GM20000 (cell line): Measurements from ENCODE around the gene KCNH4.

Source experiments
- DNase-seq: peaks from one replicate; pipeline ENCODE4 v3.0.0; 2012; ENCODE audit warnings: low spot score
- TF ChIP-seq, protein P1 (sequence below): IDR thresholded peaks from 2 replicates; pipeline ENCODE4 v1.5.1; 2012; ENCODE audit warnings: mild to moderate bottlenecking, control low read depth; ENCODE audit errors: extremely low read depth, missing control alignments

The KCNH4 gene

DNA sequence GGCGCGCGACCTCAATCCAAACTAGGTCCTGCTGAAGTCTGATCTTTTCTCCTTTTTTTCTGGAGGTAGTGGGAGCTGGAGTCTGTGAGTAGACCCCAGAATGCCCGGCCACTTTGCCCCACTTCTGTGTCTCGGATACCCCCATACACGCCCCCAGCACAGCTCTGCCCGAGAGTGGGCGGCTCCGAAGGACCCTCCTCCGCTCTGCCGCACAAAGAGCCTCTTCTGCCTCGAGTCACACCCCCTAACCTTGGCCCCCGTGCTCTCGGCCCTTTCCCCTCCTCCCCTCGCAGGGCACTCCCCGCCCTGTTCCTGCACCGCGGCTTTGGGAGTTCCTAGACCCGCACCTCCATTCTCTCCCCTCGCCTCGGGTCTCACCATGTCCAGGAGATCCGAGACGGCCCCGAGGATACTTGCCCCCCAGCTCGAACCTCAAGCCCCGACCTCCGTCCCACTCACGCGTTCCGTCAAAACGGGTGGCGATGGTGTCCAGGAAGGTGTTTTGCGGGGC, 476 bp downstream of the KCNH4 start:
- TF ChIP-seq, protein P1, sequence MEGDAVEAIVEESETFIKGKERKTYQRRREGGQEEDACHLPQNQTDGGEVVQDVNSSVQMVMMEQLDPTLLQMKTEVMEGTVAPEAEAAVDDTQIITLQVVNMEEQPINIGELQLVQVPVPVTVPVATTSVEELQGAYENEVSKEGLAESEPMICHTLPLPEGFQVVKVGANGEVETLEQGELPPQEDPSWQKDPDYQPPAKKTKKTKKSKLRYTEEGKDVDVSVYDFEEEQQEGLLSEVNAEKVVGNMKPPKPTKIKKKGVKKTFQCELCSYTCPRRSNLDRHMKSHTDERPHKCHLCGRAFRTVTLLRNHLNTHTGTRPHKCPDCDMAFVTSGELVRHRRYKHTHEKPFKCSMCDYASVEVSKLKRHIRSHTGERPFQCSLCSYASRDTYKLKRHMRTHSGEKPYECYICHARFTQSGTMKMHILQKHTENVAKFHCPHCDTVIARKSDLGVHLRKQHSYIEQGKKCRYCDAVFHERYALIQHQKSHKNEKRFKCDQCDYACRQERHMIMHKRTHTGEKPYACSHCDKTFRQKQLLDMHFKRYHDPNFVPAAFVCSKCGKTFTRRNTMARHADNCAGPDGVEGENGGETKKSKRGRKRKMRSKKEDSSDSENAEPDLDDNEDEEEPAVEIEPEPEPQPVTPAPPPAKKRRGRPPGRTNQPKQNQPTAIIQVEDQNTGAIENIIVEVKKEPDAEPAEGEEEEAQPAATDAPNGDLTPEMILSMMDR: no peak
- no peak for DNase-seq

DNA sequence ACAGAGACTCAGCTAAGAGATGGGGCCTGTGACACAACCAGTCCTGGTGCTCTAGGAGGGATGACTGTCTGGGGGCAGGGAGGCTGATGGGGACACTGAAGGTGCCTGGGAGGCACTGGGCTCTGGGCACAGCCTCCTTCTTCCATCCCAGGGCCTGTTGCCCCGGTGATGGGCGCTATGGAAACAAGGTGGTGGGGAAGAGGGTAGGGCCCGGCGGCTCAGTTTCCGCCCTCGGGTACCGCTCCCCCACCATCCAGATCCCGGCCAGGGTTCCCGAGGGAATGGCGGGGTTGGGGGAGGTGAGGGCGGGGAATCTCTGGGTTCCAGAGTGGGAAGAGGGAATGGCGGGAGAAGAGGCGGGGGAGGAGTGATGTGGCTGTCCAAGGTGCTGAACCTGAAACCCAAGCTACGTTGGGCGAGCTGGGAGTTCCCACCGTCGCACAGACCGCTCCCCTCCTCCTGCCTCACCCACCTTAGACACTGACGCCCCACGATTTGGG, 981 bp downstream of the KCNH4 start:
- TF ChIP-seq, protein P1: no peak
- DNase-seq: peak; percentile 60

DNA sequence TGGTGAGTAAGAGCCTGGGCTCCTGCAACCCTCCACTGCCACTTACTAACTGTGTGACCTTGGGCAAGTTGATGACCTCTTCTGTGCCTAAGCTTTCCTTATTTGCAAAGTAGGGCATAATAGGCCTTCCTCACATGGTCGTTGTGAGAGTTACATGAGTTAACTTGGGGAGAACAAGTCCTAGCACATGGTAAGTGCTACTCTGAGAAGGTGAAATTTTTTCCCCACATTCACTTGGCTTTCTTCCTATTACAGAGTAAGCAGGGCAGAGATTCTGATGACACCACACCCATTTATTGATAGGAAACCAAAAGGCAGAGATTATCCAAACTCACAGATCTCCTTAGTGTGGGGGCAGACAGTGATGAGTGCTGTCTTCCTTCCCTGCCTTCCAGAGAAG, 1.6 kb downstream of the KCNH4 start:
- no peak for DNase-seq
- TF ChIP-seq, protein P1: no peak

DNA sequence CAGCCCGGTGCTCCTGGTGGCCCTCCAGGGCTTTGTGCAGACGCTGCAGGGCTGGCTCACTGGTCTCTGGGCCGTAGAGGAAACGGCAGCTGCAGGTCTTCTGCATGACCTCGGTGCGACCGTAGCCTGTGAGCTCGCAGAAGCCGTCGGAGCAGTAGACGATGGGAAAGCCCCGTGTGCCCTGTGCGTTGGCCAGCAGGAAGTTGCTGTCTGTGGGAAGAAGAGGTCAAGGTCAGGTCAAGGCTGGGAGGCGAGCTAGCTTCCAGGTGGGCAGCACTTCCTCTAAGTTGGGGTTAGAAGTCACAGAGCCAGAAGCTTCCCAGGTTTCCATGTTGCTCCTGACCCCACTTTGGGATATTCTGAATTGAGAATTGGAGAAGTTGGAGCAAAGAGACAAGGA, 2.1 kb downstream of the KCNH4 start:
- TF ChIP-seq, protein P1: no peak
- peak; percentile 72 for DNase-seq

DNA sequence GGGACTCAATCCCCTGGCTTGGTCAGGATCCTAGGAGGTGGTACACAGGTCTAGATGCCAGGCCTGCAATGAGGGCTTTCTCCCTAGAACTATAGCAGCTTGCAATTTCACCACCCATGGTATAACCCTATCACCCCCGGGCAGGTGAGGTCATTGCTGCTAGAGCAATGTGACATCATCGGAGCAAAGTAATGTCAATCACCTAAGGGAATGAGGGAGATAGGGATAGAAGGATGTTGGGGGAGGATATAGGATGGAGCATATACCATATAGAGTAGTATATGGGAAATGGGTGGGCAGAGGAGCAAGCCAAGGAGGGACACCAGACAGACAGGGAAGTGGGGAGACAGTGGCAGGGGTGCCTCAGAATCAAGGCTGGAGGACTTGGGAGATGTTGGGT, 3.3 kb downstream of the KCNH4 start:
- TF ChIP-seq, protein P1: no peak
- no peak for DNase-seq

DNA sequence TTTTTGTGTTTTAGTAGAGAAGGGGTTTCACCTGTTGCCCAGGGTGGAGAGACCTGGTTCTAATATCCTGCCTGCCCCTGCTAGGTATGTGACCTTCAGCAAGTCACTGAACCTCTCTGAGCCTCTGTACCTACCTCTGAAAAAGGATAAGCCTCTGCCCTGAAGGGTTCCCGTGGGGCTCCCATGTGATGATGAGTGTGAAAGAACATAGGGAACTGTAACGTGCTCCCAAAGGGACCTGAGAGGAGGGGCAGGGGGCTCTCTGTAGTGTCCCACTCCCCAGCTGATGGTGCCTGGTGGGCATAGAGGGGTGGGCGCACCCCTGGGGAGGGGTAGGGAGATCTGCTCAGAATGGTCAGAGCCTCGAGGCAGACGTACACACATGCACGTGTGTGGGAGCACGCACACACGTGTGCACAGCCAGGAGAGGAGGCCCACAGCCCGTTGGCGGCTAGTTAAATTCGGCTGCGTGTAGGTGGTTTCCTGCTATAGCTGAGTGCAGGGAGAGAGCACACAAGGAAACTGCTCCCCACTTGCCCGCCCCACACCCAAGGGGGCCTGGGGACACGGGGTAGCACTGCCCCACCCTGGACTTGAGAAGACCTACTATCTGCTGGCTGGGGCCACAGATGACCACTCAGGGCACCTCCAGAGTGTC, 6.7 kb downstream of the KCNH4 start:
- DNase-seq: no peak
- TF ChIP-seq, protein P1: no peak

DNA sequence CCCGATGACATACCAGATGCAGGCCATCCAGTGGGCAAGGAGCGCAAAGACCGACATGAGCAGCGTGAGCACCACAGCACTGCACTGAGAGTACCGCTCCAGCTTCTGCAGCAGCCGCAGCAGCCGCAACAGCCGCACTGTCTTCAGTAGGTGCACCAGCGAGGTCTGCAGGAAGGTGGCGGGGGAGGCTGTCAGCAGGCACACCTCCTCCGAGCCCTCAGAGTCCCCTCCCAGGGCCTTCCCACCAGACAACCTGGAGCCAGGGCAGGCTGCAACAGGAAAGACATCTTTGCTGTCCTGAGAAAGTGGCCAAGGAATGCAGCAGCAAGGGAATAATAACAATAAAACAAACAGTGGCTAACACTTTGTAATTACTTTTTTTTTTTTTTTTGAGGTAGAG, 9.1 kb downstream of the KCNH4 start:
- TF ChIP-seq, protein P1: no peak
- DNase-seq: no peak
